Ovary (tissue), 3 donors: ENCODE results near the gene PTPRN2.

ENCODE experiments used
- CTCF ChIP-seq, 3 donors: fragments of 450-650 bp in 2 of 3; fragments of 200-600 bp in 1 of 3; IDR thresholded peaks; one replicate each; pipeline versions ENCODE4 v1.5.1 to v1.8.0; 2016 to 2022; ENCODE audit warnings: antibody characterized with exemption in 3 of 3, mild to moderate bottlenecking in 1 of 3
- POLR2A ChIP-seq: fragments of 450-650 bp; IDR thresholded peaks from one replicate; pipeline ENCODE4 v1.6.1; 2017; ENCODE audit warnings: antibody characterized with exemption, mild to moderate bottlenecking, moderate library complexity
- donor health status: DM: no; HTN: no; CAD: no.

DNA sequence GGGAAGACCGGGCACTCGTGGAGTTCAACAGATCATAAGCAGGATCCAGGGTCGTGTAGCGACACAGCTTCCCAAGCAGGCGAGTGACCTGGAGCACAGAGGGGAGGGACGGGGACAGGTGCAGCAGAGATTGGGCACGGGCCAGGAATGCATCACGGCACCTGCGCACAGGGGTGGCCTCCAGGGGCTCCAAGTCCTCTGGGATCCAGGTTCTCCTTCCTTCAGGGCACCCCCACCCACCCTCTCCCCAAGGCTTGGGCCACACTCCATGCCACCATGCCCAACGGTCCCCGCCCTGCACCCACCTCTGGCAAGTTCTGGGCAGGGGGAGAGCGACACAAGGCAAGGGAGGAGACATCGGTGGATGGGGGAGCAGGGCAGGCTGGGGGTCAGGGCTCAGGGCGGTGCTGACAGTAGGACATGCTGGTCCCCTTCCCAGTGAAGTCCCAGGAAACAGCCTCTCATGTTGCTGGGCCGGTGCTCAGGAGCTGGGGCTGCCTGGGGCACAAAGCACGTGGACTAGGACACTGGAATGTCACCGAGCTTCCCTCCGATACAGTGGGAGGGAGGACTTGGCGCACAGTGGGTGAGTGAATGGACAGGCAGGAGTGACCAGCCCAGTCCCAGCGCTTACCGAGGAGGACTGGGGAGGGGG is 597.3 kb downstream of the PTPRN2 start:
- TF ChIP-seq POLR2A (no peak), CTCF (IDR thresholded peaks at IDR 0.05) (no peak)
